HG03103 (cell line): ENCODE measurements around the gene ZNF549.
"Not testable (repeated sequence)": the region's sequence is repeated elsewhere in the genome, so short reads cannot be mapped to it uniquely, and the experiment has no call there.

Experiments used
- ATAC-seq: cut with Tn5 transposase; IDR thresholded peaks from one replicate; pipeline ENCODE4 v1.9.1; 2021; ENCODE audit warnings: low read depth; ENCODE audit not compliant: unreplicated experiment

Gene ZNF549

DNA sequence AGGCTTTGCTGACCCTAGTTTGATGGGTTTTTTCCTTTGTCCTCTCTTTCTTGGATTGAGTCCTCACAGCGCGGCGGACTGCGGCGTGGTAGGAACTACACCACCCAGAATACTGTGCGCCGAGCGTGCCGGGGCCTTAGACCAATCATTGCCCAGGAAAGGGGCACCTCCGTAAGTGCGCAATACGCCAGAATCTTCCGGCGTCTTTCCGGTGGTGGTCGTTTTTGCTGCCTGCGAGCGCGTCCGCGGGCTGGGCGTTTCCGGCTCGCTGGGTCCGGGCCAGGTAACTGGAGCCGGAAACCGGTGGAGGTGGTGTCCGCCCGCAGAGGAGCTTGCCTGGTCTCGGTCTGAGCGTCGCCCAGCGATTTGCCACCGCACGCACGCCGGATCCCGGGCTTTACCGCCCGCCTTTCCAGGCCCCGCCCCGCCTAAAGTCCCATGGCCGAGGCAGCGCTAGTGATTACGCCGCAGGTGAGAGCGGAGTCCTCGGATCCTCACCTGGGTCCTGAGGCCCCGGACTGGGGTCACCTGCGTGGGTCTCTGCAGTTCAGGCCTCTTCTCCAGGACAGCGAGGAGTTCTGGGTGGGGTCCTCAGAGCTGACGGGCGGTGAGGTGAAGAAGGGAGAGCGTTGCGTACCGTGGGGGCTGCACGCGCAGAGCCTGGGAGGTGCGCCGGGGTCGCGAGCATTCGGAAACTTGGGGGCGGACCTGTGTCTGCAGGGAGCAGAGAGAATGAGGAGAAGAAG is at the start of gene ZNF549:
Gene ZNF549, plus strand, starts transcription at position 221 of the 746 bp plus-strand sequence. Its CDS starts 218 bp downstream, at position 439.
- ATAC-seq, result peak; percentile 98

DNA sequence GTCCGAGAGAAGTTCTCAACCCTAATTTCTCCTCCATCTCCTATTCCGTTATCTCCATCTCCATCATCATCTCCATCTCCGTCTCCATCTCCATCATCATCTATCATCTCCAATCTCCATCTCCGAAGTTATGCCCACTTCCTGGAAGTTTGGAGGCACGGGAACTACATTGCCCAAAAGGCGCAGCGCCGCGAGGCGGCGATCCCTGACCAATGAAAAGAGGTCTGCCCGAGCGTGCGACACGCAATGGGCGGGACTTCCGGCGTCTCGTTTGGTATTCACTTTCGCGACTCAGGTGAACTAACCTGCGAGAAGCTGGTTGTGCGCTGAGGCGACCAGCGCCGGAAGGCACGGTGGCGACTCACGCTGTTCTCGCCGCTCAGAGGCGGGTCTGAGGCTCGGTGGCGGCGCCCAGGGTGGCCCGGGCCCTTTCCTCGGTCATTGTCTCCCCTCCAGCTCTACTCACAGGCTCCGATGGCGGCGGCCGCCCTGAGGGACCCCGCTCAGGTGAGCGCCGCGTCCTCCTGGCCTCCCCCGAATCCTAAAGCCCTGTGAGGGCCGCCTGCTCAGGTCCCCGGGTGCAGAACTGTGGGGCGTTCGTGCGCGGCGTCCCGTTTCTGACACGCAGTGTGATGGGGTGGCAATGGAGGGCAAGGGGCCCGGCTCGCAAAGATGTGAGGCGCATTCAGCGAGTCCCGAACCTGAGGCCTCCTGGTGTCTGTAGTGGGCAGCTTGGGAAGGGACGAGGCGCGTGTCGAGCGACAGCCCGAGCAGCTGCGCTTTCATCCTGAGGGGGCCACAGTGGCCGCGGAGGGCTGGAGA is 39.5 kb upstream of the ZNF549 start, which contains the start of gene ZNF419:
Gene ZNF419, plus strand, starts transcription at position 274 of the 822 bp plus-strand sequence. Its CDS starts 201 bp downstream, at position 475.
- peak; percentile 90 for ATAC-seq

DNA sequence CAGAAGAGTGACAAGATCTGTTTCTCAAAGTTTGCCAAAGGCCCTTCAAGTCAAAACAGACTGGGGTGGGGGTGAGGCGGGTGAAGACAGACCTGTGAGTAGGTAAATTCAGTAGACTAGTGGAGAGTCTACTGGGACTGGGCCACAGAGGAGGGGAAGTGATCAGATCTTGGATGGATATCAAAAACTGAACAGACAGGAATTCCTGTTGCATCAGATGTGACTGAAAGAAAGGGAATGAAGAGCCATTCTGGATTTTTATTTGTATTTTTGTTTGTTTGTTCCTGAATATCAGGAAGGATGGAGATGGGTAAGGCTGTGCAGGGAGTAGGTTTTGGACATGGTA is 38.9 kb upstream of the ZNF549 start:
- not testable (repeated sequence) for ATAC-seq

DNA sequence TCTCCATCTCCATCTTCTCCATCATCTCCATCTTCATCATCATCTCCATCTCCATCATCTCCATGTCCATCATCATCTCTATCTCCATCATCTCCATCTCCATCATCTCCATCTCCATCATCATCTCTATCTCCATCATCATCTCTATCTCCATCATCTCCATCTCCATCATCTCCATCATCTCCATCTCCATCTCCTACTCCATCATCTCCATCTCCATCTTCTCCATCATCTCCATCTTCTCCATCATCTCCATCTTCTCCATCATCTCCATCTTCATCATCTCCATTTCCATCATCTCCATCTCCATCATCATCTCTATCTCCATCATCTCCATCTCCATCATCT is 27.9 kb upstream of the ZNF549 start:
- not testable (repeated sequence) for ATAC-seq

DNA sequence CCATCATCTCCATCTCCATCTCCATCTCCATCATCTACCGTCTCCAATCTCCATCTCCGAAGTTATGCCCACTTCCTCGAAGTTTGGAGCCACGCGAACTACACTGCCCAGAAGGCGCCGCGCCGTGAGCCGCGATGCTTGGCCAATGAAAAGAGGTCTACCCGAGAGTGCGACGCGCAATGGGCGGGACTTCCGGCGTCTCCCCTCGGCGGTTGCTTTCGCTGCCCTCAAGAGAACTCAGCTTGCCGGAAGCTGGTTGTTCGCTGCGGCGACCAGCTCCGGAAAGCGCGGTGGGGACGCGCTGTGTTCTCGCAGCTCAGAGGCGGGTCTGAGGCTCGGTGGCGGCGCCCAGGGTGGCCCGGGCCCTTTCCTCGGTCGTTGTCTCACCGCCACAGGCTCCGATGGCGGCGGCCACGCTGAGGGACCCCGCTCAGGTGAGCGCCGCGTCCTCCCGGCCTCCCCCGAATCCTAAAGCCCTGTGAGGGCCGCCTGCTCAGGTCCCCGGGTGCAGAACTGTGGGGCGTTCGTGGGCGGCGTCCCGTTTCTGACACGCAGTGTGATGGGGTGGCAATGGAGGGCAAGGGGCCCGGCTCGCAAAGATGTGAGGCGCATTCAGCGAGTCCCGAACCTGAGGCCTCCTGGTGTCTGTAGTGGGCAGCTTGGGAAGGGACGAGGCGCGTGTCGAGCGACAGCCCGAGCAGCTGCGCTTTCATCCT is 27.3 kb upstream of the ZNF549 start, which contains the start of gene ZNF773:
Gene ZNF773, plus strand, starts transcription at position 259 of the 716 bp plus-strand sequence. Its CDS starts 143 bp downstream, at position 402.
- peak; percentile 100 for ATAC-seq

DNA sequence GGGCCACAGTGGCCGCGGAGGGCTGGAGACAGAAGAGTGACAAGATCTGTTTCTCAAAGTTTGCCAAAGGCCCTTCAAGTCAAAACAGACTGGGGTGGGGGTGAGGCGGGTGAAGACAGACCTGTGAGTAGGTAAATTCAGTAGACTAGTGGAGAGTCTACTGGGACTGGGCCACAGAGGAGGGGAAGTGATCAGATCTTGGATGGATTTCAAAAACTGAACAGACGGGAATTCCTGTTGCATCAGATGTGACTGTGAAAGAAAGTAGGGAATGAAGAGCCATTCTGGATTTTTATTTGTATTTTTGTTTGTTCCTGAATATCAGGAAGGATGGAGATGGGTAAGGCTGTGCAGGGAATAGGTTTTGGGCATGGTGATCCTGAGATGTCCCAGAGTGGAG is 26.8 kb upstream of the ZNF549 start:
- ATAC-seq, result not testable (repeated sequence)

DNA sequence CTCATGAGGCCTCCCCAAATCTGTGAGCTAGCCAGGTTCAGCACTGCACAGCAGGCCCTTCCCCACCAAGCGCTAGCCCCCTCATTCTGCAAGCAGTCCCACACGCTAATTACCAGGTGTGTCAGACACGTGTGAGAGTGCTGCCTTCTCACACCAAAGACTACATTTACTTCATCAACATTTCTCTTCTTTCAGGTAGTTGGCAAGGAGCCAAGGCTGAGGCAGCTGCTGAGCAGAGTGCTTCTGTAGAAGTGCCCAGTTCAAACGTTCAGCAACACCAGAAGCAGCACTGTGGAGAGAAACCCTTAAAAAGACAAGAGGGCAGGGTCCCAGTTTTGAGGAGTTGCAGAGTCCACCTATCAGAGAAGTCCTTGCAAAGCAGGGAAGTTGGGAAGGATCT is 21.0 kb upstream of the ZNF549 start:
- ATAC-seq, result no peak

DNA sequence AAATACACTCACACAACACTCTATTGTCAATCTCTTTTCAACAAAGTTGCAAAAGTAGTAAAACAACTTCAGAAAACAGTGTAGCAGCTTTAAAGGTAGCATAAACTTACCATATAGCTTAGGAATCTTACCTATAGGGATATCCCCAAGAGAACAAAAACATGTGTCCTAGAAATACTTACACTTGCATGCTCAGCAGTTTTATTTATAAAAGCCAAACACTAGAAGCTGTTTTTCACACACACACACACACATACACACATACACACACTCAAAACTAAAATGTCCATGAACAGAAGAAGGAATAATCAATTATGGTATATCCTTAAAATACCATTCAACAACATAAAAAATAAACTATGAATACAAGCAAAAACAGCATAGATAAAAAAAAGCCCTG is 15.7 kb upstream of the ZNF549 start:
- ATAC-seq, result no peak

DNA sequence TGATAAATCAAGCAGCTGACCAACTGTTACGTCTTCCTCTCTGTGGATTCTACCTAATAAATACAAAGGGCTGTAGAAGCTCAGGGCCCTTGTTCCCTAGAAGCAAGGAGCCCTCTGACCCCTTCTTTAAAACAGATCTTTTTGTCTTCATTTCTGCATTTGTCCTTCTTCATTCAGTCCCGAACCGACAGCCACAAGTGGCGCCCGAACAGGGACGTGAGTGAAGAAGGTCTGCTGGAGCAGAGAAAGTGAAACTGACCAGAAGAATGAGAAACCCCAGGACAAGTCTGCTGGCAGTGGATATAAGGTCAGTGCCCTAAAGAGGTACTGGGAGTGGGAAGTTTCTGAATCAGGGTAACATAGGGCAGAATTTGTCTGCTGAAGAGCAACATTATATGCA is 14.3 kb upstream of the ZNF549 start:
- no peak for ATAC-seq

DNA sequence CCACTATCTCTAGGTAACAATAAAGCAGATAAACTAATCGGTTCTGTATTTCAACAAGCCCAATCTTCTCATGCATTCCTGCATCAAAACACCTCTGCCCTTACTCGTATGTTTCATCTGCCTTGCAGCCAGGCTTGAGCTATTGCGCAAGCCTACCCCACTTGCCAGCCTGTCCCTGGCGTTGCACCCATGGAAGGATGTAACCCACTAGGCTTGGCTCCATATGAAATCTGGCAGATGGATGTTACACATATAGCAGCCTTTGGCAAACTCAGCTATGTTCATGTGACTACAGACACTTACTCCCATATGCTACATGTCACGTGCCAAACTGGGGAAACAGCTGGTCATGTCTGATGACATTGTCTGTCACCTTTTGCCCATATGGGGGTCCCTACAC is 11.9 kb upstream of the ZNF549 start:
- no peak for ATAC-seq

DNA sequence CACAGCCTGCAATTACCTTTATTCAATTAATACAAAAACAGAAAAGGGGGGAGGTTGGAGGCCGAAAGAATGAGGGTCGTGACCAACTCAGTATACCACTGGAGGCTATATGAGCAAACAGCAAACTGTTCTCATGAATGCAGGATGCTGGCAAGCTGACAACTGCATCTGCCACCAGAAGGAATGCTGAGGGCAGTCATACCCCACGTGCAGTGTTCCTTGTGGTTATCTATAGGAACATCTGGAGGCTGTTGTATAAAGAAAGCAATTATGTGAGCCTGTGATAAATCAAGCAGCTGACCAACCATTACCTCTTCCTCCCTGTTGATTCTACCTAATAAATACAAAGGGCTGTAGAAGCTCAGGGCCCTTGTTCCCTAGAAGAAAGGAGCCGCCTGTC is 9.1 kb upstream of the ZNF549 start:
- ATAC-seq, result not testable (repeated sequence)

DNA sequence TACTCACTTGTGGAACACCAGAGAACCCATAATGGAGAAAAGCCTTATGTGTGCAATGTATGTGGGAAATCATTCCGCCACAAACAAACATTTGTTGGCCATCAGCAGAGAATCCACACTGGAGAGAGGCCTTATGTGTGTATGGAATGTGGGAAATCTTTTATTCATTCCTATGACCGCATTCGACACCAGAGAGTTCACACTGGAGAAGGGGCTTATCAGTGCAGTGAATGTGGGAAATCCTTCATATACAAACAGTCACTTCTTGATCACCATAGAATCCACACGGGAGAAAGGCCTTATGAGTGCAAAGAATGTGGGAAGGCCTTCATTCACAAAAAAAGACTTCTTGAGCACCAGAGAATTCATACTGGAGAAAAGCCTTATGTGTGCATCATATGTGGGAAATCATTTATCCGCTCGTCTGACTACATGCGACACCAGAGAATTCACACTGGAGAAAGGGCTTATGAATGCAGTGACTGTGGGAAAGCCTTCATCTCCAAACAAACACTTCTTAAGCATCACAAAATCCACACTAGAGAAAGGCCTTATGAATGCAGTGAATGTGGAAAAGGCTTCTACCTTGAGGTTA is 10.9 kb downstream of the ZNF549 start:
- ATAC-seq, result no peak

DNA sequence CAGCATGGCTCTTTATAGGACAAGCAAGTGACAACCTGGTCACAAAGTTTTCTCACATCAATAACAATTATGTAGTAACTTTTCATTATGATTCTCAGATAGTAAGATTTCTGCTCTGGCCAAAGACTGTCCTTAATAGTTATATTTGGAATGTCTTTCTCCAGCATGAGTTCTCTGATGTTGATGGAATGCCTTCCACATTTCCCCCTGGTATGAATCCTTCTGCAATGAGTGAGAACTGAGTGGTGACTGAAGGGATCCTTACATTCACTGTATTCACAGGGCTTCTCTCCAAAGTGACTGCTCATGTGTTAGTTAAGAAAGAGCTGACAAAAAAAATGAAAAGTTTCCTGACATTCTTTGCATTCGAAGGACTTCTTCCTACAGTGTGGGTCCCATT is 19.4 kb downstream of the ZNF549 start:
- no peak for ATAC-seq

DNA sequence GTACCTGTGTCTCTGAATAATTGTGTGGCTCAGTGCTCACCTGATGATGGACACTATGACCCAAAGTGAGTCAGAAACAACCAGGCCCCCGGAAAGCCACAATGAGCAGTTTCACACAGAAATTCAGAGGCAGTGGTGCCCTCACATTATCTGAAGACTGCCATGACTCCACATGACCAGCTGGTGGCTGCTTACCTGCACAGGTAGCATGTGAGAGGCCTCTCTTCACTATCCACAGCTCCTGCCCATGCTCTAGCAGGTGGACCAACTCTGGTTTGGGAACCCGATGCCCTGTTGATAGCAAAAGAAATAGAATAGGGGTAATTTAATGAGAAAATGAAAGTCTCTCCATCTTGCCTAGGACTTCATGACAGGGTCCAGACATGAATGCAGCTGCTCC is 25.3 kb downstream of the ZNF549 start:
- no peak for ATAC-seq

DNA sequence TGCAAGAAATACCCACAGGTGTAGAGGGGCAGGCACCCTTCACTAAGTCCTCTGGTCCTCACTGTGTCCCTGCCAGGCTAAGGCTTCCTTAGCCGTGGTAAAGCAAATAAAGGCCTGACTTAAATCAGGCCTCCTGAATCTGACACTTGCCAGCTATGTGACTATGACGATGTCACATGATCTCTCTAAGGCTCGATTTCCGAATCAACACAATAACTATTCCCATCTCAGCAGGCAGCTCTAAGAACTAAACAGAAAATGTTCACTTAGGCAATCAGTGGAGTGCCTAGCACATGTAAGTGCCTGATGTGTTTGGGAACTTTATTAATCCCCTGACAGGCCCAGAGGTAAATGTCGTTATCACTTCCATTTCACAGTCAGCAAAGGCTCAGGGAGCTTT is 30.5 kb downstream of the ZNF549 start:
- no peak for ATAC-seq

DNA sequence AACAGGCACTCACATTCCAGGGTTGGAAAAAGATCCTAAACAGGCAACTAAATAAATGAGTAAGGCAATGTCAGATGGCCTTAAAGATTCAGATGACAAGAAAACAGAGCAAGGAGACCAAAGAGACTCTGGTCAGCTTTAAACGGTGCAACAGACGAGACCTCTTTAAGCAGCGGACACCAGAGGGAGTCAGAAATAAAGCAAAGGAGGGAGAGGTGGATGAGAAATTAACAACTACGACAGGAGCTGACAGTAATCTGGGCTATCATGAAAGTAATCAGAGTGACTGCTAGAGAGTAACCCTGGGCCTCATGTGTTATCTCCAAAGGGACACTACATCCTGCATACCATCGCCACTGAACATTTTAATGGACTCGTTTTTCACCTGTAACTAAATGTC is 31.4 kb downstream of the ZNF549 start:
- no peak for ATAC-seq

DNA sequence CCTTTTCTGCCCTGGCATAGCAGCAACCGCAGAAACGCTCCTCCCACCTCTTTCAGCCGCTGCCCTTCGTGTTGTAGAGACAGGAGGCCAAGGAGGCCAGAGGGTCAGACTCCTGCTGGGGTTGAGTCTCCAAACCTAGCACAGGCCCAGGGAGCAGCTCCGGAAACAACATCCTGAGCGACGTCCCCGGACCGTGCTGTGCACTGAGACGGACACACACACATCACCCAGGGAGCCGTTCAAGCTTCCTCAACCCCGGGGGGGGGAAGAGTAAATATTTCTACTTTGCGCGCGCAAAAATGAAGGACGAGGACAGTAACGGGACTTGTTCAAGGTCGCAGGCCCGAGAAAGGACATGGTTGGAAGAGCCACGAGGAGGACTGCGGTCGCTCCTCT is 31.9 kb downstream of the ZNF549 start:
- ATAC-seq, result no peak

DNA sequence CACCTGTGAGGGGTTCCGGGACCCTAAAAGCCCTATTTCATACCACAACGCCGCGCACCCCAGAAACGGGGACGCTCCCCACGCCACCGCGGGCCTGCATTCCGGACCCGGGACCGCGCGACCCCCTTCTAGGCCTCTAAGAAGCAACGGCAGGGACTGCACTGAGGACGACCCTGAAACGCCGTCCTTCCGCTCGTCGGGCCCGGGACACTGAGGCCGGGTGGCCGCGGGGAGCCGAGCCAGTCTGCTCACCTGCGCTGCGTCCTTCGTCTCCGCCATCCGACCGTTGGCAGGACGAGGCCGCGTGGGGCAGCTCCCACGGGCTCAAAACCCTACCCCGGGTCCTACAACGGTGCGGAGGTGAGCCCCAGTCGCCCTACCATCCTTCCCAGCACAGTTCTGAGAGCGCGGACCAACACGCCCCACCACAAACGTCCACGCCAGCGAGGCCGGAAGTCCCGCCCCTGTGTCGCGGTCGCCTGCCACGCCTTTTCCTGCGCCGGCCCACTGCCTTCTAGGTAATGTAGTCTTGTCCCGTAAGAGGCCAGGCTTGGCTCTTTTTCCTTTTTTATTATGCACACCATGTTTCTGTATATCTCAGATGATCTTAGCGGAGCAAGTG is 32.4 kb downstream of the ZNF549 start, which contains the start of gene ZNF550:
Gene ZNF550, minus strand, starts transcription at position 460 of the 622 bp plus-strand sequence. Its CDS starts 181 bp downstream, at position 279.
- peak; percentile 95 for ATAC-seq

DNA sequence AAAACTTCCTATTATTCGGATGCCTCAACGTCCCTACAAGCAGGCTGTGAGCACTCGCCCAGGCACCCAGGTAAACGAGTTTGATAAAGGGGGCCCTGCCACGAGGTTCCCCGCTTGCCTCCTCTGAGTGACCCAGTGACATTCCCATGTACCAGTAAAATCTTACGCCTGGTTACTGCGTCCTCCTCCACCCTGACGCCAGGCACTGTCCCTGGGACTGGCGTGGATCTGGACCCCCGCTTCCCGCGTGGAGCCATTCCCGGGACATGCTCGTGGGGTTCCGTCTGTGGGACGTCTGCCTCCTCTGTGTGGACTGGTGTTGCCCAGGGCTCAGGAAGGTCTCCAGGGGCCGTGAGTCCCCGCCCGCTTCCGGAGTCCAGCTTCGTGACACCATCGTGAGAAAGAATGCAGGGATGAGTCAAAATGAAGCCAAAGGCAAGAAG is 32.9 kb downstream of the ZNF549 start:
- ATAC-seq, result no peak

DNA sequence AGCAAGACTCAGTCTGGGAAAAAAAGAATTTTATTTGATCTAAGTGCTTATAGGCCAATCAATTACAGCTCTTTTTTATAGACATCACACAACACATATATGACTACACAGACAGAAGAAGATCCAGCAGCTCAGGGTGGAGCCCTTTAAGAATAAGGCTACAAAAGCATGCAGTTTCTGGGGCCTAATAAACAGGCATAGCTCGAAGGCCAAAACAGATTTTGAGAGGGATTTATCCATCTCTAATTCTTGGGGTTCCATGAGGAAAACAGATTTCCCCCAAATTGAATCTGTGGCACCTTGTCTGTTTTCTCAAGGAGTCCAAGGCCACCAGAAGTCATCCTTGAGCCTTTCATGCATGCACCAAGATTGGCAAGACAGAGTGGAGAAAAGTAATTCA is 36.4 kb downstream of the ZNF549 start:
- ATAC-seq, result no peak
